Iris pigment epithelial cell (primary cell): ENCODE measurements around the gene IL17RA.
"Not testable (repeated sequence)": the region's sequence is repeated elsewhere in the genome, so short reads cannot be mapped to it uniquely, and the experiment has no call there.

Experiments used
- DNase-seq: peaks from one replicate; pipeline ENCODE4 v3.0.0-alpha.2; 2011; ENCODE audit warnings: low read depth

IL17RA gene

GRCh38 chr22:17084554-17085276 lies at the start of gene IL17RA:
TSS of gene IL17RA (plus strand) at chr22:17085000. CDS start at chr22:17085092, 92 bp downstream.
- peak; percentile 86 for DNase-seq

- DNase-seq: no peak
Observed at GRCh38 chr22:17035246-17035645, 49.6 kb upstream of the IL17RA start.

DNA sequence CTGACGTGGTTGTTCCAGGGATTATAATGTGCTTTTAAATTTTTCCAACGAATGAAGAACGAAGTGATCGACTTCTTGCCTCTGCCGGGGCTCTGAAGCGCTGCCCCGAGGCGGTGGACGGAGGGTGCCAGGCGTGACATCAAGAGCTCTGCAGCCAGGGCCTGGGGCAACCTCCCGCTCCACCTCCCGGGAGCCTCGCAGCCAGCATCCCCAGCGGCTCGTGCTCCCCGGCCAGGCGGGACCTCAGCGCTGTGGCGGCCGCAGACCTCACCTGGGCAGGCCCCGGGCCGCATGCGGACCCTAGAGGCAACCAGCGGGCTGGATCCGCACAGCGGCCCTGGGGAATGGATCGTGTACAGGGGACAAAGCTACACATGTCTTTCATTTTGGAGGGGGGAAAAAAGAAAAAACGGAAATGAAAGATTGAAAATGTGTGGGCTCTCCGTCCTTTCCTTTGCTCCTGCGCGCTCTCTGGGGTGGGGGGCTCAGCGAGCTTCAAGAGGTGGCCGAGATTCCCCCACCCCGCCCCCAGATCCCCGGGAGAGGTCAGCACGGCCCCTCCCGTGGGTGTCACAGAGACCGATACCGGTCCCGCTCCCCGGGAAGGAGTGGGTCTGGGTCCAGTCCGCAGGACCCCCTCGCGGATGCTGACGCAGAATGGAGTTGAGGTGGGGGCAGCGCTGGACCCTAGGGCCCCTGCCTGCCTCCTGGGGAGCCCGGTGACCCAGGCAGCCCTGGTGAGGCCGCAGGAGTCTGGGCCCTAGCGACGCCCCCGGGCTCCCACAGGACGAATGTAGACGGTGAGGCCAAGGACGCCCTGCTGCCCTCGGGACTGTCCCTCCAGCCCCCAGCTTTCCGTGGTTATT lies 48.6 kb upstream of the IL17RA start:
- not testable (repeated sequence) for DNase-seq

DNA sequence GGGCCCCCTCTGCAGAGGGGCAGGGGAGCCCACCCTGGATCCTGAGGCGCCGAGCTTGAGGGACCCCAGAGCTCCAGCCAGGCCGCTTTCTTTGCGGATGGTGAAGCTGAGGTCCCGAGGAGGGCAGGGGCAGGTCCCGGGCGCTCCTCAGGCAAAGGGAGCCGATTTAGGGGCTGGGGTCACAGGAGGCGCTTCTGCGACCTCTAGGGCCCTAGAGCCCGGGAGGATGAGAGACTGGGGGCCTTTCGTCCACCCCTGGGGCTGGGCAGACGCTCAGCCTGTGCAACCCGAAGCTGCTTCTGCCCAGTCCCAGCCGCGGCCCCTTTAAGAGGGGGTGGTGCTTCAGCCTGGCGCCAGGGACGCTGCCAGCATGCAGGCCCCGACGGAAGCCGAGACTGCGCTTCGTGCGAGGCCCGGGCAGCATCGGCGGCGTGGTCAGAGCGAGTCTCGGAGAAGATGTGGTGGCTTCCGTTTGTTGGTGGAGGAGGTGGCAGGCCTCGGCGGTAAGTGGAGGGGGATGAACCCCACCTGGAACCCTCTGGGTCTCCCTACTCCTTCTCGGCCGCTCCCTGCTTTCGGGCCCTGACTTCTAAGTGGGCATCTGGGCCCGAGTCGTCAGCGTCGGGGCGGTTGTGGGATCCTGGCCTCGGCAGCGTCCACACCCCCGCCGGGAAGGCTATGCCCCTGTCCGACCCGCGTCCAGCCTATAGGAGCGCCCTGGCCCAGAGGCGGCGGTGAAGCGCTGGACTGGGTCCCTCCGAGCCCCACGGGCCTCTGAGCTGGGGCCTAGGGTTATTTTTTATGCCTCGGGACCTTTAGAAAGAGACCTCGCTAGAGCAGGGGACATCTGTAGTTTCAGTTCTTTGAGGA lies 47.7 kb upstream of the IL17RA start:
- DNase-seq: not testable (repeated sequence)

- DNase-seq: no peak
Observed at GRCh38 chr22:17043521-17043920, 41.3 kb upstream of the IL17RA start.

- DNase-seq: no peak
Observed at GRCh38 chr22:17046566-17047348, 38.0 kb upstream of the IL17RA start.

GRCh38 chr22:17047656-17048055 lies 37.1 kb upstream of the IL17RA start:
- no peak for DNase-seq

DNA sequence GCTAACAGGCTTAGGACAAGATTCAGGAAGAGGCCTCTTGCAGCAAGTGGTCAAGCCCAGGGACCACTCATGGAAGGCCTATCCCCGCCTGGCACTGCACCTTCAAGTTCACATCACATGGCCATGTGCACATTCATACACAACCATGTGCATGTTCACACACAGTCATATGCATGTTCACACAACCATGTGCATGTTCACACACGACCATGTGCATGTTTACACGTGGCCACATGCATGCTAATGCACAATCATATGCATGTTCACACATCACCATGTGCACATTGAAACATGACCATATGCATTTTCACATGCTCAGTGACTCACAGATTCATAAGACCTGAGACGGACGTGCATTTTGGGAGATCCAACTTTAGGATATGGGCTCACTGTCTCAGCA lies 28.7 kb upstream of the IL17RA start:
- no peak for DNase-seq

GRCh38 chr22:17056807-17057206 lies 28.0 kb upstream of the IL17RA start:
- no peak for DNase-seq

DNA sequence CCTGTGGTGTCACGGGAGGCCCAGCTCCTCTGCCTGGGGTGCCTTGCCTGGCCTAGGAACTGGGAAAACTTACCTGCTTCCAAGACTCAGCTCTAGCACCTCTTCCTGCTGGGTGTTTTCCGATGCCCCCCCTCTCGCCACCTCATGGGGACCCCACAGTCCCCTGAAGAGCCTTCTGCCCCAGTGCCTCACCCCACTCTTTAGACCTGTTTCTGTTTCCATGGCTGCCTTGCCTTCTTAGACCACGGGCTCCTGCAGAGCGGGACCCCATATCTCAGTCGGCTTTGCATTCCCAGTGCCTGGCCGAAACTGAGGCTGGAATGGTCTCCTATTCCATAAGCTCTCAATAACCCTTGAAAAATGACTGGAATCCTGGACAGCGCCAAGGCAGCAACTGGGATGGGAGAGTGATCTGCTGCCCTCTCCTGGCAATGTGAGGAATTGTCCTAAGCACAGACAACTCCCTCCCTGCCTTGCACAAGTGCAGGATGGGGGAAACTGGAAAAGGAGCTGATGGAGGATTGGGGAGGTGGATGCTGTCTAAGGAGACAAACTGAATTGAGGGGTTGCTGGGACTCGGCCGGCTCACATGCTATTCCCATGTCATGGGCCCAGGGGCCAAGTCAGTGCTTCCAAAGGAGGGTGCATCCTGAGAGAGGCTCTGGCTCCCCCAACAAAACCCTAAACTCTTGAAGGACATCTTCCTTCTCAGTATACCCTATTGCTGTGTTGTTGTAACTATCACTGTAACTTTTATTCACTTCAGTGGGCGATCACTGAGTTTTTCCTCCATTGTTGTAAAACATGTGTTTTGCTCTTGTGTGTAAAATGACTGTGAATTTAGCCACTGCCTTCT lies 26.6 kb upstream of the IL17RA start:
- peak; percentile 71 for DNase-seq

DNA sequence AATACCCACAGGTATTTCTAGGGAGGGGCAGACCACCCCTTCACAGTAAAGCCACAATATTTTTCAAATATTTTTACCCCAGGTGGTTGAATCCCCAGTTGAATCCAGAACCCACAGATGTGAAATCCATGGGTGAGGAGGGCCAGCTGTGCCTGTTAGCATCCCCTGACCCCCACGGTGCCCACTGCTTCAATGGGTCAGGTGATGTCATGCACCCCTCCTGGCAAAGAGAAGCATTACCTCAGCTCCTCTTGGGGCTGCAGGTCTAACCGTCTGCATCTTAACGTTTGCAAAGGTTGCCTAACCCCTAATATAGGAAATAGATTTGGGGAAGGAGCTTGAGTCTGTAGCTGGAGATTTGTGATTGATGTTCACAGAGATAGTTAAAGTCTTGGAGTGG lies 24.7 kb upstream of the IL17RA start:
- DNase-seq: no peak

GRCh38 chr22:17063411-17064106 lies 21.2 kb upstream of the IL17RA start:
- DNase-seq: no peak

GRCh38 chr22:17064498-17065100 lies 20.2 kb upstream of the IL17RA start:
- DNase-seq: no peak

DNA sequence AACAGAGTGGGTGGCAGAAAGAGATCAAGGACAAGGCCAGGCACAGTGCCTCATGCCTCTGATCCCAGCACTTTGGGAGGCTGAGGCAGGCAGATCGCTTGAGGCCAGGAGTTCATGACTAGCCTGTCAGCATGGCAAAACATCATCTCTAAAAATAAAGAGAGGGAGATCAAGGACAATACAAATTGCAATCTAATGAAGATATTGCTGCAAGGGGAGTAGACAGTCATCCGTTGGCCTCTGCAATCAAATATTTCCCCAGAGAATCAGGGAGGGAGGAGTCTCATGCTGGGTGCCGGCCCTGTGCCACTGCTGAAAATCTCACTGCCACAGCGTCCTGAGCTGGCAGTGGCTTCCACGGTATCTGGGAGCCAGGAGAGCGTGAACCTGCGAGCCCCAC lies 19.4 kb upstream of the IL17RA start:
- DNase-seq: no peak

DNA sequence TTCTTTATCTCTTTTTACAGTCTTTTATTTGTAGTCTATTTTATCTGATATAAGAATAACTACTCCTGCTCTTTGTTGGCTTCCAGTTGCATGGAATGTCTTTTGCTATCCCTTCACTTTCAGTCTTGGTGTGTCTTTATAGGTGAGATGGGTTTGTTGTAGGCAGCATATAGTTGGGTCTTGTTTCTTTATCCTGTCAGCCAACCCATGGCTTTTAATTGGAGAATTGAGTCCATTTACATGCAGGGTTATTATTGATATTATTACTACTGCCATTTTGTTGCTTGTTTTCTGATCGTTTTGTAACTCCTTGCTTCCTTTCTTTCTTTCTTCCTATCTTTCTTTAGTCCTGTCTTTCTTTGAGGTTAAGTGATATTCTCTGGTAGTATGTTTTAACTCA lies 11.9 kb upstream of the IL17RA start:
- no peak for DNase-seq

- DNase-seq: peak; percentile 54
Observed at GRCh38 chr22:17074648-17075002, 10.2 kb upstream of the IL17RA start.

DNA sequence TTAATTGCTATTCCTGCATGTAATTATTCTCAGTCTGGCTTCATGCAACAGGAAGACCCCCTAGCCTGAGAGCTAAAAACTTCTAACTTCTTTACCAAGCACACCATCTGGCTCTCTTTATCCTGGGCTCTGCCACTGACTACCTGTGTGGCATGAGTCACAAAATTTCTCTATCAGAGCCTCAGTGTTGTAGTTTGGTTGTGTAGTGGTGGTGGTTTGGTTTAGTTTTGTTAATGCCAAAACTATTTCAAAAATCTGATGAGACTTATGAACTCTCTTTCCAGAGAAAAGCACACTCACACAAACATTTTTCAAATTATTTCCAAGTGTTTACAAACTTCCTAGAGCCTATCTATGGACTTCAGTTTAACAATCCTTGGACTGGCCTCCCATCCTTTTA lies 7.5 kb upstream of the IL17RA start:
- DNase-seq: peak; percentile 82

DNA sequence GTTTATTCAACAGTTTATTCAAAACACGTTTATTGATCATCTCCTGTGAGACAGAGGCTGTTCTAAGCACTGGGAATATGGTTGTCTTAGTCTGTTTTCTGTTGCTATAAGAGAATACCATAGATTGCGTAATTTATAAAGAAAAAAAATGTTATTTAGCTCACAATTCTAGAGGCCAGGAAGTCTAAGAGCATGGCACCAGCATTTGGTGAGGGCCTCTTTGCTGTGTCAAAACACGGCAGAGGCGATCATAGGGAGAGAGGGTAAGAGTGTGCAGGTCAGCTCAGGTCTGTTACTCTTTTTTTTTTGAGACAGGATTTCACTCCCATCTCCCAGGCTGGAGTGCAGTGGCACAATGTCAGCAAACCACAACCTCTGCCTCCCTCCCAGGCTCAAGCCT lies 5.2 kb upstream of the IL17RA start:
- no peak for DNase-seq

GRCh38 chr22:17083255-17083654 lies 1.5 kb upstream of the IL17RA start:
- DNase-seq: no peak
